Esophagus squamous epithelium (tissue), 5 donors: ENCODE measurements around the gene DTNA. TPM values are rescaled to one million over a fixed set of nuclear protein-coding genes. Genes with fewer than 3 reads are reported as not detected.

Source experiments
- DNase-seq: peaks from one replicate; lab custom pipeline; 2025; lab: John Stamatoyannopoulos, UW
- H3K27ac ChIP-seq, 4 donors: fragments of 200-600 bp; sonication (generic); one replicate each; pipeline ENCODE4 v1.5.1; 2016 to 2019; ENCODE audit warnings: mild to moderate bottlenecking in 1 of 4
- H3K27me3 ChIP-seq, 4 donors: fragments of 200-600 bp; sonication (generic); 1 replicate in 3 of 4; 2 replicates in 1 of 4; pipeline versions ENCODE4 v1.5.1 to v1.6.0; 2017 to 2021; ENCODE audit warnings: antibody characterized with exemption in 1 of 4
- H3K36me3 ChIP-seq, 3 donors: fragments of 200-600 bp; sonication (generic); one replicate each; pipeline ENCODE4 v1.5.1; 2016 to 2019
- H3K4me1 ChIP-seq, 3 donors: fragments of 200-600 bp; sonication (generic); one replicate each; pipeline ENCODE4 v1.5.1; 2017 to 2019
- H3K4me3 ChIP-seq, 4 donors: fragments of 200-600 bp; sonication (generic); 1 replicate in 3 of 4; 2 replicates in 1 of 4; pipeline ENCODE4 v1.5.1; 2016 to 2019; ENCODE audit warnings: mild to moderate bottlenecking in 2 of 4, moderate library complexity in 1 of 4
- H3K9me3 ChIP-seq, 3 donors: fragments of 200-600 bp; sonication (generic); one replicate each; pipeline ENCODE4 v1.5.1; 2016 to 2019
- CTCF ChIP-seq, 6 experiments: fragments of 450-650 bp in 4 of 6; fragments of 200-600 bp in 2 of 6; sonication (generic) in 2 of 6; IDR thresholded peaks; one replicate each; pipeline ENCODE4 v1.5.1; 2016 to 2019; ENCODE audit warnings: antibody characterized with exemption in 6 of 6, mild to moderate bottlenecking in 4 of 6, moderate library complexity in 4 of 6
- POLR2A ChIP-seq, 4 donors: fragments of 450-650 bp; IDR thresholded peaks; one replicate each; pipeline ENCODE4 v1.6.1; 2017; ENCODE audit warnings: antibody characterized with exemption in 4 of 4, mild to moderate bottlenecking in 4 of 4, moderate library complexity in 3 of 4
- WGBS, 2 donors: methylation state at CpG; one replicate each; pipeline ENCODE4 v1.1.5; 2018; 5-methylcytosine and 5-hydroxymethylcytosine counted together
- intact Hi-C: fragments of 100-400 bp; cut with DNase I; formaldehyde crosslinking; loops from one replicate; pipeline ENCODE4 v1.15.0; 2022
- total RNA-seq, 4 donors: library from RNA; depleted of rRNA; stranded (reverse); fragments of >200 nt; gene quantifications; one replicate each; pipeline ENCODE4 v1.1.0, GENCODE V29; 2016
- donor health status: DM: yes; HTN: yes; CAD: no.

Gene DTNA
- total RNA-seq, 4 donors from 2014 or later = 1.7 to 75.0 (median 17.2) TPM

- no peak for TF ChIP-seq CTCF (IDR thresholded peaks at IDR 0.05)
- TF ChIP-seq POLR2A (IDR thresholded peaks at IDR 0.05) = no peak
- H3K4me3 ChIP-seq = no peak overlapping the region
- intact Hi-C loops = no loop called here
- DNase-seq = no peak
- H3K4me1 ChIP-seq = no peaks in the 10 kb centered on the region
- WGBS, 2 donors = 71 to 81% methylated on average over 3 of the region's 3 CpGs
- H3K36me3 ChIP-seq = peaks cover 0 to 8% (median 0%) of the 10 kb centered on the region in 3 donors
- no peak overlapping the region for H3K27ac ChIP-seq
- H3K9me3 ChIP-seq = no peaks in the 10 kb centered on the region
- no peaks in the 10 kb centered on the region for H3K27me3 ChIP-seq
These were observed 152.5 kb downstream of the DTNA start for GRCh38 chr18:34862561-34862960.

GRCh38 chr18:34863702-34864101, 153.6 kb downstream of the DTNA start:
- no peaks in the 10 kb centered on the region for H3K36me3 ChIP-seq
- H3K27ac ChIP-seq = no peak overlapping the region
- DNase-seq = no peak
- 90 to 91% methylated on average over 3 of the region's 3 CpGs for WGBS, 2 donors
- H3K4me1 ChIP-seq = no peaks in the 10 kb centered on the region
- TF ChIP-seq POLR2A (IDR thresholded peaks at IDR 0.05) = no peak
- TF ChIP-seq CTCF (IDR thresholded peaks at IDR 0.05) = no peak
- intact Hi-C loops = no loop called here
- H3K27me3 ChIP-seq = no peaks in the 10 kb centered on the region
- no peaks in the 10 kb centered on the region for H3K9me3 ChIP-seq
- no peak overlapping the region for H3K4me3 ChIP-seq

- 67 to 75% methylated on average over 3 of the region's 3 CpGs for WGBS, 2 donors
- Histone ChIP-seq H3K27me3 (no peaks in the 10 kb centered on the region), H3K27ac (no peak overlapping the region), H3K4me3 (no peak overlapping the region), H3K4me1 (no peaks in the 10 kb centered on the region), H3K9me3 (no peaks in the 10 kb centered on the region), H3K36me3 (no peaks in the 10 kb centered on the region)
- intact Hi-C loops = no loop called here
- DNase-seq = no peak
- TF ChIP-seq POLR2A (IDR thresholded peaks at IDR 0.05) = no peak
- TF ChIP-seq CTCF (IDR thresholded peaks at IDR 0.05) = no peak
These were observed 154.9 kb downstream of the DTNA start for GRCh38 chr18:34864836-34865497.

GRCh38 chr18:34866310-34866709, 156.2 kb downstream of the DTNA start:
- 57 to 79% methylated on average over 2 of the region's 2 CpGs for WGBS, 2 donors
- H3K4me3 ChIP-seq = no peak overlapping the region
- no peak for TF ChIP-seq CTCF (IDR thresholded peaks at IDR 0.05)
- no peak for TF ChIP-seq POLR2A (IDR thresholded peaks at IDR 0.05)

GRCh38 chr18:34866739-34867138, 156.6 kb downstream of the DTNA start:
- intact Hi-C loops = no loop called here
- TF ChIP-seq POLR2A (IDR thresholded peaks at IDR 0.05) (no peak), CTCF (IDR thresholded peaks at IDR 0.05) (peak in 1 of 6 experiments; percentile 40)
- H3K4me1 ChIP-seq = no peaks in the 10 kb centered on the region
- no peak for DNase-seq
- H3K4me3 ChIP-seq = no peak overlapping the region
- 34 to 37% methylated on average over 4 of the region's 4 CpGs for WGBS, 2 donors
- H3K9me3 ChIP-seq = no peaks in the 10 kb centered on the region
- H3K36me3 ChIP-seq = no peaks in the 10 kb centered on the region
- no peak overlapping the region for H3K27ac ChIP-seq
- no peaks in the 10 kb centered on the region for H3K27me3 ChIP-seq

More at GRCh38 chr18:34866310-34866709, 156.2 kb downstream of the DTNA start:
- intact Hi-C loops = no loop called here
- DNase-seq = no peak
- H3K27me3 ChIP-seq = no peaks in the 10 kb centered on the region
- no peaks in the 10 kb centered on the region for H3K4me1 ChIP-seq
- no peaks in the 10 kb centered on the region for H3K9me3 ChIP-seq
- H3K27ac ChIP-seq = no peak overlapping the region
- no peaks in the 10 kb centered on the region for H3K36me3 ChIP-seq
